HG03571 (cell line): Measurements from ENCODE around the gene PPP1R10.

Experiments
- ATAC-seq: cut with Tn5 transposase; IDR thresholded peaks from one replicate; pipeline ENCODE4 v1.9.1; 2021; ENCODE audit not compliant: unreplicated experiment

The PPP1R10 gene

GRCh38 chr6:30557683-30557981 lies 59.4 kb downstream of the PPP1R10 start:
- ATAC-seq = no peak

DNA sequence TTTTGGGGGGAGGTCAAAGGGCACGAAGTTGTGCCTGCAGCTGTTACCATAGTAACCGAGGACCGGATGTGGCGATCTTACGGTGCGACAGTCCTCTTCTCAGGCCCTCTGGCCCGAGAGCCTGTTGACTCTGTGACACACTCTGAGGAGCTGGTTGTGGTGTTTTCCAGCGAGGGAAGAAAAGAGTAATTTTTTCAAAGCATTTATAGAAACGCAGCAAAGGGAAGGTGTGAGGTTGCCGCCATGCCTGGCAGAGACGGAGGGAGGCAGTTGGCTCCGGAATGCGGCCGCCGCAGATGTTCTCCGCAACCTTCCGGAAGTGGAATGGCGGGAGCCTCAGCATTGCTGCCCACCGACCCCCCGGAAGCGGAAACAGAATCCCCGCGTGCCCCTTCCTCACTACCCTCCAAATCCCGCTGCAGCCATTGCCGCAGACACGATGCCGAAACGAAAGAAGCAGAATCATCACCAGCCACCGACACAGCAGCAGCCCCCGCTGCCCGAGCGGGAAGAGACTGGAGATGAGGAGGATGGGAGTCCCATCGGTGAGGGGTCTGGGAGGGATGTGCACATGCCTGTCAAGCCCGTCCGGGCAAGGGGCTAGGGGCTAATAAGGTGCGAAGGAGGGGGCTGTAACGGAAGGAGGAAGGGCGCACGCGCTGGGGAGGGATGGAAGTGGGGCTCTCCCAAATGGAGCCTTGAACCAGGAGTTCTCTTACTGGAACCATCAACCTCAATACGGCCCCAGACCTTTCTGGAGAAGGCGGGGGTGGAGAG lies 59.9 kb downstream of the PPP1R10 start, which contains the start of gene PRR3:
Gene PRR3 (plus strand): TSS at position 390 of the 777 bp plus-strand sequence. CDS start 50 bp downstream, at position 440.
- ATAC-seq = peak; percentile 52

- ATAC-seq = peak; percentile 69
These were observed 60.8 kb downstream of the PPP1R10 start, which contains the start of gene GNL1 for GRCh38 chr6:30556066-30556905. Gene GNL1, minus strand, starts transcription at chr6:30556489. Its CDS starts 286 bp downstream, at chr6:30556203.

- no peak for ATAC-seq
These were observed 61.3 kb downstream of the PPP1R10 start for GRCh38 chr6:30555816-30556065.

DNA sequence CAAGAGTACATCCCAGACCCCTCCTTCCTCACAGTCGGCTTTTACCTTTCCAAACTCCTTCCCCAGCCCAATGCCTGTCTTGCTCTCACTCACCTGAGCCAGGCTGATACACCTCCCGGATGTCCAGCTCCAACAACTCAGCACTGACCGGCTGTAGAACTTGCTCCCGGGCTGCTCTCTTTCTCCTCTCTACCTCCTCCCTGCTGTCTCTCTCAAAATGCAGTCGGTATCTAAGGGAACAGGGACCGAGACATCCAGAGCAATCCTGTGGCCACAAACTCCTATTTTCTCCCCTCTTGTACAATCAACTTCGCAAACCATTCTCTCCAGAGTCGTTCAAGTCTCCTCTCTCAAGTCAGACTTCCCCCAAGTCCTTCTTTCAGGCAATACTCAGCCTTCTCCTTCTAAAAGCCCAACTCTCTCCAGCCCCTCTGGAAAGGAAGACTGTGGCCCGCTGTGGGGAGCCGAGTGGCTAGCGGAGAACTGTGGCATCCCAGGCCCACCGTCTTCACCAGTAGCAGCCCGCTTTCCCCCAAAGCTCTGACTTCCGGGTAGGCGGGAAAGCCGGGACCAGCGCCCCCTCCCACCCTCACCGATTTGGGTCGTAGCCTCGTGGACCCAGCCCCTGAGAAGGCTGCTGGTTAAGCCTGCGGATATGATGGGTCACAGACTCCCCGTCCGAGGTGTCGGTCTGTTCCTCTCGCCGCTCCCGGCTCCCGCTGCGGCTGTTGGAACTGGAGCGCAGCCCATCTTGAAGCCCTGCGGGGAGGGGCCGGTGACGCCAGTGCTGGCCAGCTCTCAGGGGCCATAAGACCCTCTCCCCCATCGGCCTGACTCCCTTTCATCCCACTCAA lies 61.9 kb downstream of the PPP1R10 start:
- ATAC-seq = no peak

- ATAC-seq = no peak
These were observed 62.6 kb downstream of the PPP1R10 start for GRCh38 chr6:30554404-30554803.
